Activated effector memory CD4-positive, alpha-beta T cell treated with anti-CD3 and anti-CD28 coated beads, Interleukin-2, amount 50 U/mL, for 16 hours (primary cell): ENCODE results near the gene SIRPB1.
"Not testable (repeated sequence)": the region's sequence is repeated elsewhere in the genome, so short reads cannot be mapped to it uniquely, and the experiment has no call there.

ENCODE experiments used
- DNase-seq: peaks from one replicate; pipeline ENCODE4 v3.0.0-alpha.2; 2020

Gene SIRPB1

DNA sequence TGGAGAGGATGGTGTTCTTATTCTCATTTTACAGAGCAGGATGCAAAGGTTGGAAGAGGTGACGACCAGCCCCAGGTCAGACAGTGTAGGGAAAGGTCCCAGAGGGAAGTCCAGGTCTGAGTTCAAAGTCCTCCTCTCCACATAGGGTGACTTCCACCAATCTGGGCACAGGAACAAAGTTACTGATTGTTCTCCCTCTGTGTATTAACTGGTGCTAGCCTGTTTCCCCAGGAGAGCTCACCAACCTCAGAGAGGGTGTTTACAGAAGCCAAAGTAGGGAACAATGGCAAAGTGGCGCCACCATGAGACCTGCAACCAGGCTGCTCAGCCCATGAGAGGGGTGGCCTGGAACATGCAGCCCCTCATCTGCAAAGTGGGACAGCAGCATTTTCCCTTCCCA lies 16.8 kb upstream of the SIRPB1 start:
- DNase-seq = no peak

GRCh38 chr20:1635291-1635979 lies 15.6 kb upstream of the SIRPB1 start:
- no peak for DNase-seq

- DNase-seq = no peak
Measured at GRCh38 chr20:1633535-1633934, 13.7 kb upstream of the SIRPB1 start.

GRCh38 chr20:1632178-1632577 lies 12.4 kb upstream of the SIRPB1 start:
- peak; percentile 83 for DNase-seq

- DNase-seq = no peak
Measured at GRCh38 chr20:1631309-1632151, 11.7 kb upstream of the SIRPB1 start.

- DNase-seq = no peak
Measured at GRCh38 chr20:1630186-1630585, 10.4 kb upstream of the SIRPB1 start.

DNA sequence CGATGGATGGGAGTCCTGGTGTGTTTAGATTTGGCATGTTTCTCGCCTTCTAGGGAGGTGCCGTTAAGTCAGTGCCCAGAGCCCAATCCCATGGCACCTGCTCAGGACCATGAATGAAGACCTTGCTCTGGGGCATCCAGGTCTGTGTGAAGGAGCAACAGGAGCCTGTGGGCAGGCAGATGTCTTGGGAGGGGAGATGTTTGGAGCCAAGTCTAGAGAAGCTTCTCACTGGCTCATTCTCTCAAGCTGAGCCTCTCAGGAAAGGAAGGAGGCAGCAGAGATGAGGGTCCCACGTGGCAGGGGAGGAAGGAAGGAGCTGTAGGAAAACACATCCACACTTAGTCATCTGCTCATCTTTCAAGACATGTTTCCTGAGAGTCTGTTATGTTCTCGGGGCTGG lies 9.5 kb upstream of the SIRPB1 start:
- no peak for DNase-seq

DNA sequence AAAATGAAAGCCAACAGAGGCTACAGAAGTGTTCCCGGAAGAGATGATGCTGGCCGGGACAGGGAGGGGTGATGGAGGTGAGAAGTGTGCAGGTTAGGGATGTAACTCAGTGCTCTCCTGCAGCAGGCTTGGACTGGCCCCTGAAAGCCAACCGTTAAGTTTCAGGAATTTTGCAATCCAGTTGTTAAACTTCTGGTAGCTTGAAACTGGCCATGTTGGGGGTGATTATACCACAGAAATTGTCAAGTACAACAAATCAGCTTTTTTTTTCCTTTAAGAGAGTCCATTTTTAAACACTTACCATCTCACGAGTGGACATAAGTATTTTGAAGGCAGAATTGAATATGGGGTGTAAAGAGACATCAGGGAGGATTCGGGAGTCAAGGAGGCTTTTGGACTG lies 8.8 kb upstream of the SIRPB1 start:
- no peak for DNase-seq

DNA sequence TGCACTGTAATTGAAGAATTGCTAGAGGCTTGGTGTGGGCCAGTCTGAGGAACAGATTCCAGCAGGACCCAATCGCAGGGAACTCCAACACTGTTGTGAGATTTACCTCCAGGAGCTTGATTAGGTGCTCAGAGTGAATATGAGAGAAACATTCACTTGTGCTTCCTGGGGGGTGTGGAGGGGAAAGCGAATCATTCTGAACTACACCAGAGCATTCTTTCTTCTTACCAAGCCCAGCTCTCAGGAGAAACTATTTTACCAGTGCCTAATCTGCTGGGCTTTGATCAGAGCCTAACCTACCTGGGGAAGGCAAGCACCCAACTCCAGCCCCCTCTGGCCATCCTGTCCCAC lies 7.4 kb upstream of the SIRPB1 start:
- DNase-seq = no peak

DNA sequence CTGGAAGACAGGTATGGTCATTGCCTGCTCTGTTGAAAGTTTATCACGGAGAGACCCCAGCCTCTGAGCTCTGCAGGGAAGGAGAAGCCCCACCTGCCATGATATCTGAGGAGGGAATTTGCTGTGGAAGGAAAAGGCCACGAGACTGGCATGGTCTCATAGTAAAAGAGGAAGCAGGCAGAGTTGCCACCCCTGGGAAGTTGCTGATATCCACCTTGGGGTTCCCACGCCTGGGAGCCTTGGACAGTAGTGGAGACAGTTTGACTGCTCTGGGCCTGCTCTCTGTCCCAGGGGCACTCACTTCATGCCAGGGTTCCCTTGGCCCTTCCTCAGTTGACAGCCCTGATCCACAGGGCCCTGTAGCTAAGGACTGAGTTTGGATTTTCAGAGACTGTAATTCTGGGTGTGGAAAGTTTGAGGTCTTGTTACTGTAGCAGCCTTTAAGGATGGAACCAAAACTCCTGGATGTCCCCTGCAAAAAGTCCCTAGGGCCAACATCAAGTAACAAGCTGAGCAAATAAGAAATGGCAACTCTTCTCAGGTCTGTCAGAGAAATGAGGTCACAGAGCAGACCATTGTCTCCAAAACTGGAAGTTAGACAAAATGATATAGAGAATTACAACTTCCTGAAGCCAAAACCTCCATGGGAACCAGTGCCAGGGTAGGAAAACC lies 6.9 kb upstream of the SIRPB1 start:
- no peak for DNase-seq

DNA sequence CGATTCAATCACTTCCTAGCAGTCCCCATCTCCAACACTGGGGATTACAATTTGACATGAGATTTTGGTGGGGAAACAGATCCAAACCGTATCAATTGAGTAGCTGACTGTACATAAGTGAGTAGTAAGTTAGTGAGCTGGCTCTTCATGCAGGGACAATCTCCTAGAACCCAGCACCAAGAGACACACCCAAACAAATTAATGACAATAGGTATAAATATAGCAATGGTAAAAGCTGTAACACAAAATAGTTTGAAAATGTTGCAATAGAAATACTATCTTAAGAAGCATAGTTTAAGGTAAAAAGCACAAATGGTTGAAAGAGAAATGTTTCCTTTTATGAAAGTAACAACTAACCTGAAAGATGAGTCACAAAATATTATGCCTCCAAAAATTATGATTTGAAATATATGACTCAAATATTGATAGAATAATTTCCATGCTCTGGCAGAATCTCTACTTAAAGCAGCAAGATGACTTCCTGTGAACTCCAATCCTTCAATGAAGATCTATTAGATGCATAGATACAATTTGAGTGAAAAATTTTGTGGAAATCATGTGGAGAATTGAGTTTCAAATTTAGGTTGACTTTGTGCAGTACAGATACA lies 5.4 kb upstream of the SIRPB1 start:
- no peak for DNase-seq

GRCh38 chr20:1623501-1624205 lies 3.8 kb upstream of the SIRPB1 start:
- DNase-seq = no peak

GRCh38 chr20:1622450-1622849 lies 2.6 kb upstream of the SIRPB1 start:
- no peak for DNase-seq

DNA sequence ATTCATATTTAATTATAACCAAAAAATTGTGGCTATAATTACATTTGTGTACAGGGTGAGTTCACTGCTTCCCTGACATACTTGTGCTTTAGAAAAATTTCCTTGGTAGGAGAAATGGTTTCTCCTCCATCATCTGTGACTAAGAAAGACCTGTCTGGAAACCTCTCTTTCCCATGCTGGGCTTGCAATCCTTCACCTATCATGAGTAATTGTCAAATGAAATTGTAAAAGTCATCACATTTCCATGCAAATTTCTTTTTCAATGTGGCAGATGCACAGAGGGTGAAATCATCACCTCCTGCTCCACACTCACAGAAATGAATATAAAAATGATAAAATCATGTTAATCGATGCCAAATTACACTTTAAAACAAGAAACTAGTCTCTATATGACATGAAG lies 1.5 kb upstream of the SIRPB1 start:
- no peak for DNase-seq

GRCh38 chr20:1618954-1619540 lies 762 bp downstream of the SIRPB1 start:
- DNase-seq = no peak

DNA sequence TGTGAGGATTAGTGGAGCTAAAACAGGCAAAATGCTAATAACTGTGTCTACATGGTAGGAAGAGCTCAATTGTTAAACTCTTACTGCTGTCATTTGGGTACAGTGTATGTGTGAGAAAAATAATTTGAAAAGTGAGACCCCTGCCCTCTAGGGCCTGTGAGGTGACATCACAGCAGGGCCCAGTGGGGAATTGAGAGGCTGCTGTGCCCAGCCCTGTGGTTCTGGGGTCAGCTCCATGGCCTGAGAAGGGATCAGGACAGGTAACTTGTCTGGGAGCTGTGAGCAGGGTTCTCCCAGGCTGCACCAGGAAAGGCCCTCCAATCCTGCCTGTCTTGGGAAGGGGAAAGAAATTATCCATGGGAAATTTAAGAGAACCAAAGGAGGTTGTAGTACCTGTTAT lies 1.3 kb downstream of the SIRPB1 start:
- DNase-seq = no peak

DNA sequence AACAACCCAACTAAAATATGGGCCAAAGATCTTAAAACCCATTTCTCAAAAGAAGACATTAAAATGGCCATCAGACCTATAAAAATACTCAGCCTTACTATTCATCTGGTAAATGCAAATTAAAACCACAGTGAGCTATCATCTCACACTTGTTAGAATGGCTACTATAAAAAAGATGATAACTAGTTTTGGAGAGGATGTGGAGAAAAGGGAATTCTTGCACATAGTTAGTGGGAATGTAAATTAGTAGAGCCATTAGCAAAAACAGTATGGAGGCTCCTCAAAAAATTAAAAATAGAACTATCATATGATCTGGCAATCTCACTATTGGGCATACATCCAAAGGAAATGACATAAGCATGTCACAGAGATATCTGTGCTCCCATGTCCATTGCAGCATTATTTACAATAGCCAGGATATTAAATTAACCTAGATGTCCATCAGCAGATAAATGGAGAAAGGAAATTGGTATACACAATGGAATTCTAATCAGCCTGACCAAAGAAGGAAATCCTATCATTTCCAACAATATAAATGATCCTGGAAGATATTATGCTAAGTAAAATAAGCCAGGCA lies 2.9 kb downstream of the SIRPB1 start:
- no peak for DNase-seq

- not testable (repeated sequence) for DNase-seq
Measured at GRCh38 chr20:1610404-1610803, 9.4 kb downstream of the SIRPB1 start.

DNA sequence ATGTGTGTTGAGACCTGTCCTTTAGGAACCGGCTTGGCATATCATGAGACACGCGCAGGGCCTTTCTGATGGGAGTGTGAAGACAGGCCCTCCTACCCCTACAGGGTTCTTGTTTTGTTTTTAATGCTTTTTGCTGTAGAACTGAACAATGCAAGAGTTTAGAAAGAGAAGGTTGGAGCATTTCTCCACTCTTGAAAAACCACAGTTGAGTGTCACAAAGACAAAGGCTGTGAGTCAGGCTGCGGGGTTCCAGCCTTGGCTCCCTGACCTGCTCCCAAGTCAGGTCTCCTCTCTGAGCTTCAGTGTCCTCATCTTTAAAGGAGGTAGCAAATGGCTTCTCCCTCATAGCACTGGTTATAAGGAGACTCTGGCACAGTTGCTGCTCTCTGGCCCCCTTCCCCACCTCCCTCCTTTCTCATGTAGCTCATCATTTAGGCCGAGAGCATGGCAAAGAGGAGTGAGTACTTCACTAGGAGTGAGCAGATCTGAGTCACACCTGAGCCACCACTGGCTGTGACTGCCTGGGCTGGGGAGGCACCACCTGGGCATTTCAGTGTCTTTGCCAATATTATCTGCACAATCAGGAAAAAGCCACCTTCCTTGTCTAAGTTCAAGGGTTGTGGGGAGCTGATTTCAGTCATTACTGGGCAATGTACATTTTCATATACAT lies 11.0 kb downstream of the SIRPB1 start:
- not testable (repeated sequence) for DNase-seq

- DNase-seq = no peak
Measured at GRCh38 chr20:1600736-1601135, 19.1 kb downstream of the SIRPB1 start.

DNA sequence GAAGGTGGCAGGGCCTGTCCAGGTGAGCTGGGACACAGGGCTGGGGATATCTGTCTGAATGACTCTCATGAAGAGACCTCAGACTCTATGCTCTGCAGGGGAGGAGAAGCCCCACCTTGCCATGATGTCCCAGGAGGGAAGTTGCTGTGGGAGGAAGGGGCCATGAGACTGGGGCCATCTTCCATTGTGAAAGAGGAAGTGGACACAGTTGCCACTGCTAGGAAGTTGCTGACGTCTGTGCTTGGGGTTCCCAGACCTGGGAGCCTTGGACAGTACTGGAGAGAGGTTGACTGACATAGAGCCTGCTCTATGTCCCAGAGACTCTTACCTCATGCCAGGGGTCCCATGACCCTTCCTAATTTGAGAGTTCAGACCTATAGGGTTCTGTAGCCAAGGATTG lies 24.5 kb downstream of the SIRPB1 start:
- DNase-seq = no peak
